Fibroblast of the aortic adventitia (primary cell): ENCODE data around the gene WDR7. TPM values are rescaled to one million over a fixed set of nuclear protein-coding genes. Genes with fewer than 3 reads are reported as not detected.

Source experiments
- DNase-seq: peaks from one replicate; pipeline ENCODE4 v3.0.0-alpha.2; 2010; ENCODE audit warnings: low read depth
- H3K4me3 ChIP-seq: 2 replicates; pipeline ENCODE4 v1.5.1; 2011; ENCODE audit warnings: low read depth, mild to moderate bottlenecking, control low read depth, low read length, moderate library complexity
- total RNA-seq: library from RNA; depleted of rRNA; stranded (reverse); fragments of >200 nt; gene quantifications from 2 replicates; pipeline ENCODE4 v1.2.3, GENCODE V29; 2012; ENCODE audit warnings: low replicate concordance
- TF ChIP-seq, protein P1 (sequence below): IDR thresholded peaks from 2 replicates; pipeline ENCODE4 v1.5.1; 2011; ENCODE audit warnings: mild to moderate bottlenecking, low read length, control low read depth, inconsistent platforms; ENCODE audit not compliant: insufficient read depth

WDR7 gene
- total RNA-seq, 1 donor = 24.0 TPM

DNA sequence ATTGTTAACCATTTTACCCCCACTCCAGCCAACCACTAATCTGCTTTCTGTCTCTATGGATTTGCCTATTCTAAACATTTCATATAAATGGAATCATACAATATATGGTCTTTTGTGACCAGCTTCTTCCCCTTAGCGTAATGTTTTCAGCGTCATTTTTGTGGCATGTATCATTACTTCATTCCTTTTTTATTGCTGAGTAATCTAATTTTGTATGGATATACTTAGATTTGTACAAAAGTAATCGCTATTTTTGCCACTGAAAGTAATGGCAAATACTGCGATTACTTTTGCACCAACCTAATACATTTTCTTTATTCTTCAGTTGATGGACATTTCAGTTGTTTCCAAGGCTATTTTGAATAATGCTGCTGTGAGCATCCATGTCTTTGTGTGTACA is 227.6 kb downstream of the WDR7 start:
- H3K4me3 ChIP-seq = no peak overlapping the region

DNA sequence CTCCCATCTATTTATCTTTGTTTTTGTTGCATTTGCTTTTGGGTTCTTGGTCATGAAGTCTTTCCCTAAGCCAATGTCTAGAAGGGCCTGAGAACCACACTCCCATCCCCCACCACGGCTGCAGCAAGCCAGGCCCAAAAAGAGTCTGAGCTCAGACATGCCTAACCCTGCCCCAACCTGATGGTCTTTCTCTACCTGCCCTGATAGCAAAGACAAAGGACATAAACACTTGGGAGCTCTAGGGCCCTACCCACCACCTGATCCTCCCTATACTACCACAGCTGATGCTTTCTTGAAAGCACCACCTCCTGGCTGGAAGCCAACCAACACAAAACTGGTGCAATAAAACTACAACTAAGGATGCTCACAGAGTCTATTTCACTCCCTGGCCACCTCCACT is 233.4 kb downstream of the WDR7 start:
- H3K4me3 ChIP-seq = no peak overlapping the region
- TF ChIP-seq, protein P1, sequence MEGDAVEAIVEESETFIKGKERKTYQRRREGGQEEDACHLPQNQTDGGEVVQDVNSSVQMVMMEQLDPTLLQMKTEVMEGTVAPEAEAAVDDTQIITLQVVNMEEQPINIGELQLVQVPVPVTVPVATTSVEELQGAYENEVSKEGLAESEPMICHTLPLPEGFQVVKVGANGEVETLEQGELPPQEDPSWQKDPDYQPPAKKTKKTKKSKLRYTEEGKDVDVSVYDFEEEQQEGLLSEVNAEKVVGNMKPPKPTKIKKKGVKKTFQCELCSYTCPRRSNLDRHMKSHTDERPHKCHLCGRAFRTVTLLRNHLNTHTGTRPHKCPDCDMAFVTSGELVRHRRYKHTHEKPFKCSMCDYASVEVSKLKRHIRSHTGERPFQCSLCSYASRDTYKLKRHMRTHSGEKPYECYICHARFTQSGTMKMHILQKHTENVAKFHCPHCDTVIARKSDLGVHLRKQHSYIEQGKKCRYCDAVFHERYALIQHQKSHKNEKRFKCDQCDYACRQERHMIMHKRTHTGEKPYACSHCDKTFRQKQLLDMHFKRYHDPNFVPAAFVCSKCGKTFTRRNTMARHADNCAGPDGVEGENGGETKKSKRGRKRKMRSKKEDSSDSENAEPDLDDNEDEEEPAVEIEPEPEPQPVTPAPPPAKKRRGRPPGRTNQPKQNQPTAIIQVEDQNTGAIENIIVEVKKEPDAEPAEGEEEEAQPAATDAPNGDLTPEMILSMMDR = no peak
- DNase-seq = no peak

More for the DNA sequence above, 227.6 kb downstream of the WDR7 start:
- TF ChIP-seq, protein P1 = no peak
- no peak for DNase-seq

DNA sequence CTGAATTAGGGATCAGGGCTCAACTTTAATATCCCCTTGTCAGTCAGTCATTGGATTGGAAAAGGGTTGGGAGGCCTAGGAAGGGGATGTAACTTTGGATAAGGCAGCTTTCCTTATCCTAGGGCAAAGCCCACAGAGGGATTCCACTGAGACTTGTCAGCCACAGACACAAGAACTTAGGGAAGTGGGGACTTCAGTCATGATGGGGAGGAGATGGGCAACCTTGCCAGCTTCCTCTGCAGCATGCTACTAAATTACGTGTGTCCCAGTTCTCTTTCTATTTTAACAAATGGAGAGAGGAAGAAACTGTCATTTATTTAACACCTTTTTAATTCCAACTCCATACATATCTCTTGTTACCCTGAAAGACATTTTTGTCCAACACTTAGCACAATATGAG is 237.8 kb downstream of the WDR7 start:
- TF ChIP-seq, protein P1 = no peak
- DNase-seq = no peak
- H3K4me3 ChIP-seq = no peak overlapping the region

DNA sequence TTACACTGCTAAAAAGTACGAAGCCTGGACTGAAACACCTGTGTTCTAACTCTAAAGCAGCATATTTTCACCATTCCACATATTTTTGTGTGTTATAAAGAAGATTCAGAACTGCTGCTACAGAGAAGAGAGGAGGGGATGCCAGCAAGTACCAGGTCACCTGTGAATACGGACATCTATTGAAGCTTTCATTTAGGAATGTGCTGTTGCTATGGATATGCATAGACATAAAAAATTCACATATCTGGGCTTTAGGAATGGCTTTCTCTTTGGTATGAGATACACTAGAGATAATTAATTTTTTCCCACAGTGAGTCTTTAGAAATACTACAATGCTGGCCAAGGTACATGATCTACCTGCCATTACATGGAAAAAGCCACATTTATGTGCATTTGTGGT is 238.5 kb downstream of the WDR7 start:
- H3K4me3 ChIP-seq = no peak overlapping the region
- TF ChIP-seq, protein P1 = no peak
- no peak for DNase-seq

DNA sequence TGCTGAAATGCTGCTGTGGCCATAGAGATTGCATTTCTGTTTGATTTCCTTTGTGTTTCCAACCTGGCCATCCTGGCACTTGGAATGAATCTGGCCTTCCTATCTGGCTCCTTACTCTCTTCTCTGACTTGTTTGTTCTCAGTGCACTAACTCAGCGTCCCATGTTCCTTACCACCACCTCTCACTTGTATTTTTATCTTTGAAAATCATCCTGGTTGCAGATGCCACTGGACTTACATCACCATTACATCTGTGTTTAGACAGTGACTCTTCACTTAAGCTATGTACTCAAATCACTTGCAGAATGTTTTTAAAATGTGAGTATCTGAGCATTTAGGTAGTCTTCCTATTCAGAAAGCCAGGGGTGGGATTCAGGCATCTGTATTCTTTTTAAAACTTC is 239.5 kb downstream of the WDR7 start:
- no peak overlapping the region for H3K4me3 ChIP-seq
- peak; percentile 88 for DNase-seq
- TF ChIP-seq, protein P1 = no peak

DNA sequence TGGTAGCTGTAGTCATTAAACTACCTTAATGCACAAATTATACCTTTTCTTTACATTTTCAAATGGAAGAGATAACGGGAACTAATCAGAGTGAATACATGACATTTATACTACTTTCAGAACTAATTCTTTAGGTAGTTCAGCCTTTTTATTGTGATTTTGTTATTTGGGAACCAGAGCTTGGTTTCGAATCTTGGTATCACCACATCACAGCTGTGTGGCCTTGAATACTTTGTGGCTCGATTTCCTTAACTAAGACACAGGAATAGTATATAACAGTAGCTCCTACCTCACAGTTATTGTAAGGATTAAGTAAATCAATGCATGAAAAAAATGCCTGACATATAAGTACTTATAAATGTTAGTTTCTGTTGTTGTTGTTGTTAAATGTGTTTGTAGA is 240.0 kb downstream of the WDR7 start:
- no peak for DNase-seq
- H3K4me3 ChIP-seq = no peak overlapping the region
- TF ChIP-seq, protein P1 = no peak

DNA sequence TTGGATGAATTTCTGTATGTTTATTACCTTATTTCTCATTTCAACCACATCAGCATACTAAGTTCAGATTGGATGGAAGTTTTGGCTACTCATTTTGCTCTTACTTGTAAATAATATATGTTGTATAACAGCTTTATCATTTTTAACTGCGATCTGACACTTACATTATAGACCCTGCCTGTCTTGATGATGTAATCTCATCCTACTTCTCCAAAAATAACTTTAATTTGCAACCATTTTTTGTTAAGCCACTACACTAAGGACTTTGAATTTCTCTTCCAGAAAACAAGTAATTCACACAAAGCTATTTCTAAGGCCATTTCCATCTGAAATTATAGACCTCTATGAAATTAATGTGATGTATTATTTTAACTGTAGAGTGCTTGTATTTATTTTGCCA is 240.7 kb downstream of the WDR7 start:
- TF ChIP-seq, protein P1 = no peak
- DNase-seq = no peak

More for the DNA sequence above, 240.7 kb downstream of the WDR7 start:
- no peak overlapping the region for H3K4me3 ChIP-seq
